ENCODE measurements around the gene ZNF827.

The ZNF827 gene

GRCh38 chr4:145804116-145804515 is 134.5 kb downstream of the ZNF827 start:
- no peak for DNase-seq

- no peak for DNase-seq
Measured at GRCh38 chr4:145799223-145799622, 139.4 kb downstream of the ZNF827 start.

- DNase-seq, result no peak
Measured at GRCh38 chr4:145797278-145797677, 141.3 kb downstream of the ZNF827 start.

- no peak for DNase-seq
Measured at GRCh38 chr4:145796346-145796745, 142.3 kb downstream of the ZNF827 start.

- DNase-seq, result no peak
Measured at GRCh38 chr4:145795521-145795920, 143.1 kb downstream of the ZNF827 start.

- no peak for DNase-seq
Measured at GRCh38 chr4:145792429-145792828, 146.2 kb downstream of the ZNF827 start.

GRCh38 chr4:145791988-145792387 is 146.6 kb downstream of the ZNF827 start:
- no peak for DNase-seq

GRCh38 chr4:145788755-145789154 is 149.9 kb downstream of the ZNF827 start:
- no peak for DNase-seq

- no peak for DNase-seq
Measured at GRCh38 chr4:145786830-145787229, 151.8 kb downstream of the ZNF827 start.

GRCh38 chr4:145786261-145786660 is 152.4 kb downstream of the ZNF827 start:
- no peak for DNase-seq

GRCh38 chr4:145785391-145786008 is 153.1 kb downstream of the ZNF827 start:
- no peak for DNase-seq

- no peak for DNase-seq
Measured at GRCh38 chr4:145784036-145784435, 154.6 kb downstream of the ZNF827 start.

- DNase-seq, result no peak
Measured at GRCh38 chr4:145782756-145783155, 155.9 kb downstream of the ZNF827 start.

GRCh38 chr4:145781351-145781750 is 157.3 kb downstream of the ZNF827 start:
- no peak for DNase-seq

GRCh38 chr4:145779319-145779801 is 159.3 kb downstream of the ZNF827 start:
- DNase-seq, result no peak

- DNase-seq, result no peak
Measured at GRCh38 chr4:145776208-145776607, 162.4 kb downstream of the ZNF827 start.

GRCh38 chr4:145775406-145775805 is 163.2 kb downstream of the ZNF827 start:
- DNase-seq, result no peak

GRCh38 chr4:145774473-145774872 is 164.2 kb downstream of the ZNF827 start:
- DNase-seq, result no peak

- peak in 1 of 51 donors; percentile 5 for DNase-seq
Measured at GRCh38 chr4:145773581-145774234, 164.9 kb downstream of the ZNF827 start.

- no peak for DNase-seq
Measured at GRCh38 chr4:145772347-145772746, 166.3 kb downstream of the ZNF827 start.

GRCh38 chr4:145770124-145770523 is 168.5 kb downstream of the ZNF827 start:
- DNase-seq, result no peak

- DNase-seq, result no peak
Measured at GRCh38 chr4:145769450-145770037, 169.1 kb downstream of the ZNF827 start.

GRCh38 chr4:145766273-145766672 is 172.3 kb downstream of the ZNF827 start:
- DNase-seq, result no peak
